HG03565 (cell line): ENCODE measurements around the gene RRBP1.

Experiments used
- ATAC-seq: cut with Tn5 transposase; IDR thresholded peaks from one replicate; pipeline ENCODE4 v1.9.1; 2021; ENCODE audit warnings: mild to moderate bottlenecking, moderate library complexity; ENCODE audit not compliant: unreplicated experiment

RRBP1 gene

GRCh38 chr20:17613328-17614175 lies 68.5 kb downstream of the RRBP1 start:
- no peak for ATAC-seq

- ATAC-seq = no peak
Measured at GRCh38 chr20:17612992-17613327, 69.1 kb downstream of the RRBP1 start.

GRCh38 chr20:17612287-17612991 lies 69.6 kb downstream of the RRBP1 start:
- no peak for ATAC-seq

- no peak for ATAC-seq
Measured at GRCh38 chr20:17611540-17612286, 70.3 kb downstream of the RRBP1 start.

- ATAC-seq = no peak
Measured at GRCh38 chr20:17611290-17611539, 70.8 kb downstream of the RRBP1 start.

- ATAC-seq = no peak
Measured at GRCh38 chr20:17610566-17611289, 71.3 kb downstream of the RRBP1 start.

- no peak for ATAC-seq
Measured at GRCh38 chr20:17609811-17610377, 72.1 kb downstream of the RRBP1 start.

GRCh38 chr20:17608701-17609497 lies 73.1 kb downstream of the RRBP1 start:
- ATAC-seq = no peak

- ATAC-seq = no peak
Measured at GRCh38 chr20:17606001-17606400, 76.0 kb downstream of the RRBP1 start.

- ATAC-seq = no peak
Measured at GRCh38 chr20:17605131-17605660, 76.8 kb downstream of the RRBP1 start.

- no peak for ATAC-seq
Measured at GRCh38 chr20:17602493-17602892, 79.5 kb downstream of the RRBP1 start.

- no peak for ATAC-seq
Measured at GRCh38 chr20:17601957-17602356, 80.1 kb downstream of the RRBP1 start.

GRCh38 chr20:17598013-17598550 lies 84.0 kb downstream of the RRBP1 start:
- no peak for ATAC-seq

GRCh38 chr20:17595856-17596255 lies 86.2 kb downstream of the RRBP1 start:
- ATAC-seq = no peak

GRCh38 chr20:17594443-17594842 lies 87.6 kb downstream of the RRBP1 start:
- no peak for ATAC-seq

GRCh38 chr20:17593902-17594301 lies 88.1 kb downstream of the RRBP1 start:
- ATAC-seq = no peak

- no peak for ATAC-seq
Measured at GRCh38 chr20:17590245-17590644, 91.8 kb downstream of the RRBP1 start.

- ATAC-seq = no peak
Measured at GRCh38 chr20:17589161-17589834, 92.7 kb downstream of the RRBP1 start.

GRCh38 chr20:17587824-17588223 lies 94.2 kb downstream of the RRBP1 start:
- no peak for ATAC-seq
